Measurements from ENCODE around the gene MAP4. TPM values are rescaled to one million over a fixed set of nuclear protein-coding genes. Genes with fewer than 3 reads are reported as not detected.

Gene MAP4
- polyA plus RNA-seq, 1 donor from 2014 or later: 186 TPM

DNA sequence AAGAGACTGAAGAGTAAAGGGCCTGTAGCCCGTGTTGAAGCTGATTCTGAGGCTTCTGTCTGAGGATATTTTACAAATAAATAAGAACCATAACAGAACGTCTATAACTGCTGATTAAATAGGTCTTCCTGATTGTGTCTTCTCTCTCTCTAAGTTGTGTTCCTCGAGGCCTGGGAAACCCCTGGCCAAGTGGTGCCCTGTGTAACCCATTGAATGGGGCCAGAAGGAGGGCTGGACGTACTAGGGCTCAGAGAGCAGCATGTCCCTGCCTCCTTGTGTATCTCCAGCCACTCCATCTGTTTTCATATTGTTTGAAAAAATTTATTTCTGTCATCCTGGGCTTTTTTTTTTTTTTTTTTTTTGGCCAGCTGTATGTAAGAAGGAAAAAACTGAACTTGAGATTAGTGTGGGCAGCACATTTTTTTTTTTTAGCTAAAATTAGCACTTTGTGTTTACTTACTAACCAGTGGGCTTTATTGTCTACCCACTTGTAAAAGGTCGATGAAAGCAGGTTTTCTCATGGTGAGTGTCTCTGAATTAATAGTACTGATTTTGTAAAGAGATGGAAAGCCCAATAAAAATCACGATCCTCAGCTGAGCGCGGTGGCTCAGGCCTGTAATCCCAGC lies 202.6 kb downstream of the MAP4 start:
- peaks cover 4% of the 10 kb centered on the region for H3K79me2 ChIP-seq (replicated peaks; ENCODE audit: insufficient read depth, low read length)
- H3K9me3 ChIP-seq (ENCODE audit: low read length): no peaks in the 10 kb centered on the region
- H3K4me3 ChIP-seq (ENCODE audit: low read length): no peak overlapping the region
- TF ChIP-seq, protein P1, sequence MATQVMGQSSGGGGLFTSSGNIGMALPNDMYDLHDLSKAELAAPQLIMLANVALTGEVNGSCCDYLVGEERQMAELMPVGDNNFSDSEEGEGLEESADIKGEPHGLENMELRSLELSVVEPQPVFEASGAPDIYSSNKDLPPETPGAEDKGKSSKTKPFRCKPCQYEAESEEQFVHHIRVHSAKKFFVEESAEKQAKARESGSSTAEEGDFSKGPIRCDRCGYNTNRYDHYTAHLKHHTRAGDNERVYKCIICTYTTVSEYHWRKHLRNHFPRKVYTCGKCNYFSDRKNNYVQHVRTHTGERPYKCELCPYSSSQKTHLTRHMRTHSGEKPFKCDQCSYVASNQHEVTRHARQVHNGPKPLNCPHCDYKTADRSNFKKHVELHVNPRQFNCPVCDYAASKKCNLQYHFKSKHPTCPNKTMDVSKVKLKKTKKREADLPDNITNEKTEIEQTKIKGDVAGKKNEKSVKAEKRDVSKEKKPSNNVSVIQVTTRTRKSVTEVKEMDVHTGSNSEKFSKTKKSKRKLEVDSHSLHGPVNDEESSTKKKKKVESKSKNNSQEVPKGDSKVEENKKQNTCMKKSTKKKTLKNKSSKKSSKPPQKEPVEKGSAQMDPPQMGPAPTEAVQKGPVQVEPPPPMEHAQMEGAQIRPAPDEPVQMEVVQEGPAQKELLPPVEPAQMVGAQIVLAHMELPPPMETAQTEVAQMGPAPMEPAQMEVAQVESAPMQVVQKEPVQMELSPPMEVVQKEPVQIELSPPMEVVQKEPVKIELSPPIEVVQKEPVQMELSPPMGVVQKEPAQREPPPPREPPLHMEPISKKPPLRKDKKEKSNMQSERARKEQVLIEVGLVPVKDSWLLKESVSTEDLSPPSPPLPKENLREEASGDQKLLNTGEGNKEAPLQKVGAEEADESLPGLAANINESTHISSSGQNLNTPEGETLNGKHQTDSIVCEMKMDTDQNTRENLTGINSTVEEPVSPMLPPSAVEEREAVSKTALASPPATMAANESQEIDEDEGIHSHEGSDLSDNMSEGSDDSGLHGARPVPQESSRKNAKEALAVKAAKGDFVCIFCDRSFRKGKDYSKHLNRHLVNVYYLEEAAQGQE (IDR thresholded peaks at IDR 0.05; ENCODE audit: borderline replicate concordance): no peak
- no peak for TF ChIP-seq RAD21 (conservative IDR thresholded peaks at IDR 0.05)
- no peak for TF ChIP-seq SMC3 (conservative IDR thresholded peaks at IDR 0.05; ENCODE audit: poor library complexity)
- no peak for TF ChIP-seq POLR2AphosphoS5 (IDR thresholded peaks at IDR 0.05)
- no peak for TF ChIP-seq EP300 (conservative IDR thresholded peaks at IDR 0.05; ENCODE audit: poor library complexity, severe bottlenecking)
- TF ChIP-seq MXI1 (conservative IDR thresholded peaks at IDR 0.05; ENCODE audit: poor library complexity, severe bottlenecking): no peak
- no peak for TF ChIP-seq TAF1 (IDR thresholded peaks at IDR 0.05; ENCODE audit: low read depth)
- TF ChIP-seq EZH2 (IDR thresholded peaks at IDR 0.05; ENCODE audit: borderline replicate concordance, insufficient read depth, low read length, poor library complexity, severe bottlenecking): no peak
- TF ChIP-seq, protein P2, sequence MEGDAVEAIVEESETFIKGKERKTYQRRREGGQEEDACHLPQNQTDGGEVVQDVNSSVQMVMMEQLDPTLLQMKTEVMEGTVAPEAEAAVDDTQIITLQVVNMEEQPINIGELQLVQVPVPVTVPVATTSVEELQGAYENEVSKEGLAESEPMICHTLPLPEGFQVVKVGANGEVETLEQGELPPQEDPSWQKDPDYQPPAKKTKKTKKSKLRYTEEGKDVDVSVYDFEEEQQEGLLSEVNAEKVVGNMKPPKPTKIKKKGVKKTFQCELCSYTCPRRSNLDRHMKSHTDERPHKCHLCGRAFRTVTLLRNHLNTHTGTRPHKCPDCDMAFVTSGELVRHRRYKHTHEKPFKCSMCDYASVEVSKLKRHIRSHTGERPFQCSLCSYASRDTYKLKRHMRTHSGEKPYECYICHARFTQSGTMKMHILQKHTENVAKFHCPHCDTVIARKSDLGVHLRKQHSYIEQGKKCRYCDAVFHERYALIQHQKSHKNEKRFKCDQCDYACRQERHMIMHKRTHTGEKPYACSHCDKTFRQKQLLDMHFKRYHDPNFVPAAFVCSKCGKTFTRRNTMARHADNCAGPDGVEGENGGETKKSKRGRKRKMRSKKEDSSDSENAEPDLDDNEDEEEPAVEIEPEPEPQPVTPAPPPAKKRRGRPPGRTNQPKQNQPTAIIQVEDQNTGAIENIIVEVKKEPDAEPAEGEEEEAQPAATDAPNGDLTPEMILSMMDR (IDR thresholded peaks at IDR 0.05; ENCODE audit: poor library complexity, severe bottlenecking): no peak
- H3K4me2 ChIP-seq (ENCODE audit: low read length): no peak overlapping the region
- H2AFZ ChIP-seq (ENCODE audit: low read depth, low read length): no peak overlapping the region
- no peaks in the 10 kb centered on the region for H3F3A ChIP-seq (ENCODE audit: insufficient read depth, low read length, poor library complexity, severe bottlenecking)
- peaks cover 5% of the 10 kb centered on the region for H3K36me3 ChIP-seq (ENCODE audit: insufficient read depth, low read length)
- no peak overlapping the region for H3K9ac ChIP-seq (ENCODE audit: low read length)
- no peaks in the 10 kb centered on the region for H3K27me3 ChIP-seq (ENCODE audit: insufficient read depth, low read depth, low read length)
- H4K20me1 ChIP-seq (ENCODE audit: insufficient read depth): no peaks in the 10 kb centered on the region
- no peak overlapping the region for H3K27ac ChIP-seq (ENCODE audit: low read length)
- no peaks in the 10 kb centered on the region for H3K9me2 ChIP-seq (ENCODE audit: insufficient read depth, low read length)

DNA sequence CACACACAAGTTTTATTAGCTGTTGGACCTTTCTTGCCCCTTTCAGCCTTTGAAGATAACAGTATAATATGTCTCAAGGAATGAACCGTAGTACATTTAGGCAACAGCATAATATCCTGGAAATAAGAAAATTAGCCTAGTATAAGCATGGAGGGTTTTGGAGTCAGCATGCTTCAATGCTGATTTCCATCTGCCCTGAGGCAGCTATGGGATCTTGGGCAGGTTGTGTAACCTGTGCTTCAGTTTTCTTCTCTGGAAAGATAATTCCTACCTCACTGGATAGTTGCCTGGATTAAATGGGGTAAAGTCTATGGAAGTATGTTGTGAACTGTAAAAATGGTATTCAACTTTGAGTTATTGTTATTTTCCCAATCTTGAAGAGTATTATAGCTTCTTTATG lies 211.6 kb downstream of the MAP4 start:
- H3K27ac ChIP-seq (ENCODE audit: low read length): peak overlapping the region; percentile 98
- H3K4me2 ChIP-seq (ENCODE audit: low read length): peak overlapping the region; percentile 63
- no peak for TF ChIP-seq EP300 (conservative IDR thresholded peaks at IDR 0.05; ENCODE audit: poor library complexity, severe bottlenecking)
- no peak for TF ChIP-seq TAF1 (IDR thresholded peaks at IDR 0.05; ENCODE audit: low read depth)
- TF ChIP-seq MXI1 (conservative IDR thresholded peaks at IDR 0.05; ENCODE audit: poor library complexity, severe bottlenecking): no peak
- TF ChIP-seq RAD21 (conservative IDR thresholded peaks at IDR 0.05): no peak
- TF ChIP-seq EZH2 (IDR thresholded peaks at IDR 0.05; ENCODE audit: borderline replicate concordance, insufficient read depth, low read length, poor library complexity, severe bottlenecking): no peak
- TF ChIP-seq, protein P2 (IDR thresholded peaks at IDR 0.05; ENCODE audit: poor library complexity, severe bottlenecking): no peak
- TF ChIP-seq POLR2AphosphoS5 (IDR thresholded peaks at IDR 0.05): no peak

More for the DNA sequence above, 211.6 kb downstream of the MAP4 start:
- no peaks in the 10 kb centered on the region for H3K27me3 ChIP-seq (ENCODE audit: insufficient read depth, low read depth, low read length)
- H3K36me3 ChIP-seq (ENCODE audit: insufficient read depth, low read length): no peaks in the 10 kb centered on the region
- H3K9me2 ChIP-seq (ENCODE audit: insufficient read depth, low read length): no peaks in the 10 kb centered on the region
- peak overlapping the region; percentile 96 for H3K9ac ChIP-seq (ENCODE audit: low read length)
- H3F3A ChIP-seq (ENCODE audit: insufficient read depth, low read length, poor library complexity, severe bottlenecking): peaks cover 3% of the 10 kb centered on the region
- H3K4me3 ChIP-seq (ENCODE audit: low read length): peak overlapping the region; percentile 77
- H3K79me2 ChIP-seq (replicated peaks; ENCODE audit: insufficient read depth, low read length): peaks cover 20% of the 10 kb centered on the region
- no peaks in the 10 kb centered on the region for H3K9me3 ChIP-seq (ENCODE audit: low read length)
- no peaks in the 10 kb centered on the region for H4K20me1 ChIP-seq (ENCODE audit: insufficient read depth)
- H2AFZ ChIP-seq (ENCODE audit: low read depth, low read length): no peak overlapping the region
